Measurements from ENCODE around the gene OVAAL.
A peak's percentile ranks its signal among the peaks of the same experiment; 100 is the strongest.

OVAAL gene

DNA sequence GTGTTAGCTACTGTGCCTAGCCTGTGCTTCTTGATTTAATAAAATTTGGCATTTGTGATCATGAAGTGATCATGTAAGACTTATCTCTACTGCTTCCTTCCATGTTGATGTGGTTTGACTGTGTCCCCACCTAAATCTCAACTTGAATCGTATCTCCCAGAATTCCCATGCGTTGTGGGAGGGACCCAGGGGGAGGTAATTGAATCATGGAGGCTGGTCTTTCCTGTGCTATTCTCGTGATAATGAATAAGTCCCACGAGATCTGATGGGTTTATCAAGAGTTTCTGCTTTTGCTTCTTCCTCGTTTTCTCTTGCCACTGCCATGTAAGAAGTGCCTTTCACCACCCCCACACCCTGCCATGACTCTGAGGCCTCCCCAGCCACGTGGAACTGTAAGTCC lies at the start of gene OVAAL:
Gene OVAAL (plus strand): TSS at position 301 of the 400 bp plus-strand sequence.
- DNase-seq (ENCODE audit: low read depth), result no peak
- TF ChIP-seq, protein P1, sequence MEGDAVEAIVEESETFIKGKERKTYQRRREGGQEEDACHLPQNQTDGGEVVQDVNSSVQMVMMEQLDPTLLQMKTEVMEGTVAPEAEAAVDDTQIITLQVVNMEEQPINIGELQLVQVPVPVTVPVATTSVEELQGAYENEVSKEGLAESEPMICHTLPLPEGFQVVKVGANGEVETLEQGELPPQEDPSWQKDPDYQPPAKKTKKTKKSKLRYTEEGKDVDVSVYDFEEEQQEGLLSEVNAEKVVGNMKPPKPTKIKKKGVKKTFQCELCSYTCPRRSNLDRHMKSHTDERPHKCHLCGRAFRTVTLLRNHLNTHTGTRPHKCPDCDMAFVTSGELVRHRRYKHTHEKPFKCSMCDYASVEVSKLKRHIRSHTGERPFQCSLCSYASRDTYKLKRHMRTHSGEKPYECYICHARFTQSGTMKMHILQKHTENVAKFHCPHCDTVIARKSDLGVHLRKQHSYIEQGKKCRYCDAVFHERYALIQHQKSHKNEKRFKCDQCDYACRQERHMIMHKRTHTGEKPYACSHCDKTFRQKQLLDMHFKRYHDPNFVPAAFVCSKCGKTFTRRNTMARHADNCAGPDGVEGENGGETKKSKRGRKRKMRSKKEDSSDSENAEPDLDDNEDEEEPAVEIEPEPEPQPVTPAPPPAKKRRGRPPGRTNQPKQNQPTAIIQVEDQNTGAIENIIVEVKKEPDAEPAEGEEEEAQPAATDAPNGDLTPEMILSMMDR (conservative IDR thresholded peaks at IDR 0.05; ENCODE audit: control insufficient read depth, insufficient read depth, low read depth, low read length), result no peak
- H3K4me3 ChIP-seq (ENCODE audit: control insufficient read depth, low read depth, low read length), result no peak within 1 kb of the TSS

DNA sequence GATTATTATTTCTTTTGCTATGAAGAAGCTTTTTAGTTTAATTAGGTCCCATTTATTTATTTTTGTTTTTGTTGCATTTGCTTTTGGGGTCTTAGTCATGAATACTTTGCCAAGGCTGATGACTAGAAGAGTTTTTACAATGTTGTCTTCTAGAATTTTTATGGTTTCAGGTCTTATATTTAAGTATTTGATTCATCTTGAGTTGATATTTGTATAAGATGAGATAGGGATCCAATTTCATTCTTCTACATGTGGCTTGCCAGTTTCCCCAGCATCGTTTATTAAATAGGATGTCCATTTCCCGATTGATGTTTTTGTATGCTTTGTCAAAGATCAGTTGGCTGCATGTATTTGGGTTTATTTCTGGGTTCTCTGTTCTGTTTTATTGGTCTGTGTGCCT lies 47.9 kb upstream of the OVAAL start:
- TF ChIP-seq, protein P1 (conservative IDR thresholded peaks at IDR 0.05; ENCODE audit: control insufficient read depth, insufficient read depth, low read depth, low read length), result no peak
- no peak overlapping the region for H3K4me3 ChIP-seq (ENCODE audit: control insufficient read depth, low read depth, low read length)
- DNase-seq (ENCODE audit: low read depth), result no peak

DNA sequence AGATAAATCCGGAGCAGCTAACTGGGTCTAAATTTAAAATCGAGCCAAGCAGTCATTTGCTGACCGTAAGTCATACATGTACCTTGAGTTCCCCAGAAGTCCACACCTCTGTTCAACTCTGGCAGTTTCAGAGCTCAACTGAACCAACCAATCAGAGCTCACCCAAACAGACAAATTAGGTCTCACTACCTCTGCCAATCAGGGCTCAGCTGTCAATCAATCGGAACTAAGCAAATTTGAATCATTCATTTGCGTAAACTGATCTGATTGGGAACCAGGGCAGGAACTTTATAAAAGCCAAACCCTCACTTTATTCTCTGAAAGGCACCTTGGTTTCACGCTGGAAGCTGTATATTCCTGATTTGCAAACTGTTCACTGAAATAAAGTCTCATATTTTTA lies 45.2 kb upstream of the OVAAL start:
- H3K4me3 ChIP-seq (ENCODE audit: control insufficient read depth, low read depth, low read length), result no peak overlapping the region
- no peak for DNase-seq (ENCODE audit: low read depth)
- TF ChIP-seq, protein P1 (conservative IDR thresholded peaks at IDR 0.05; ENCODE audit: control insufficient read depth, insufficient read depth, low read depth, low read length), result no peak

DNA sequence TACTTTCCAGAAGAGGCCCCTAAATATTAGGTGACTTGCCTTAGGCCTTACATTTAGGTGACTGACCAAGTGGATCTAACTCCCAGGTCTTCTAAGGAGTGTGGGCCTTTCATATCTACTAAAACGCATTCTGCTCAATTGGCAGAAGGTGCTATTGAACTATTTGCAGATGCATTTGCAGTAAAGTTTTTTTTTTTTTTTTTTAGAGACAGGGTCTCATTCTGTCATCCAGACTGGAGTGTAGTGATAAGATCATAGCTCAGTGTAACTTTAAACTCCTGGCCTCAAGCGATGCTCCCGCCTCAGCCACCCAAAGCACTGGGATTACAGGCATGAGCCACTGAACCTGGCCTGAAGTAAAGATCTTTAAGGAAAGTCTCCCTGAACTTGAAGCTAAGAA lies 43.4 kb upstream of the OVAAL start:
- TF ChIP-seq, protein P1 (conservative IDR thresholded peaks at IDR 0.05; ENCODE audit: control insufficient read depth, insufficient read depth, low read depth, low read length), result no peak
- H3K4me3 ChIP-seq (ENCODE audit: control insufficient read depth, low read depth, low read length), result no peak overlapping the region
- no peak for DNase-seq (ENCODE audit: low read depth)

DNA sequence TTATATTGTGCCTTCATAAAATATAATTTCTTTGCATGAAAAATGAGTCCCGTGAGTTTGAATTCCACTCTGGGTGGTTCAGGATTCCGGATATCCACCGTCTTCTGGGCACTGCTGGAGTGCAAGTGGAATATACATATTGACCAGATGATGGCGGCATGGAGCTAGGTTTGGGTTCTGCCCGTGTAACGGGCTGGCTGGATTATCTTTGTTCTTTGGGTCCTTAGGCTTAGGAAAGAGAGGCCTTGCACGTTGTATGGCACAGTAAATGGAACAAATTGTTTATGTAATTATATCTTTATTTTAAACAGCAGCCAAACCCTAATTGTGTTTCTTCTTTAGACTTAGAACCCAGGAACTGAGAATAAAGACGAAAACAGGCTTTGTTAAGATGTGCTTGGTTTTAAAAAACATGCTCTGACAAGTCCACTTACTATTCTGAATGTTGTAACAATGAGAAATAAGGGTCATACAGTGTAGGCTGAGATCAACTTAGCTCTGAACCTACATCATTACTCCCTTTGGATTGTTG lies 42.8 kb upstream of the OVAAL start:
- H3K4me3 ChIP-seq (ENCODE audit: control insufficient read depth, low read depth, low read length), result no peak overlapping the region
- TF ChIP-seq, protein P1 (conservative IDR thresholded peaks at IDR 0.05; ENCODE audit: control insufficient read depth, insufficient read depth, low read depth, low read length), result peak; percentile 92
- peak; percentile 85 for DNase-seq (ENCODE audit: low read depth)

DNA sequence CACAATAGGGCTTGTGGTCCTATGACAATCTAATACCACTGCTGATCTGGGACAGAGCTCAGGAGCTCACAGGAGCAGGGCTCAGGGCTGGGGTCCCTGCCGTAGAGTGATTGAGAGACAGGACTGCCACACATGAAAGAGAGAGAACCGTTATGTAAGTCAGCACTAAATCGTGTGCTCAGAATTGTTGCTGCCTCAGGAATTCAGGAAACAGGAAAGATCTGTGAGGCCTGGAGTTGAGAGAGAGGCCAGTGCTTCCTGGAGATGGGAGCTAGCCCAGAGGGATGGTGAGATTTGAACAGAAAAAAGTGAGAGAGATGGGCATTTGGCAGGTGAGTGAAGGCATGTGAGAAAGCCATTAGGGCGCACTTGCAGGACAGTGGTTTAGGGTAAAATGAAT lies 38.9 kb upstream of the OVAAL start:
- DNase-seq (ENCODE audit: low read depth), result no peak
- TF ChIP-seq, protein P1 (conservative IDR thresholded peaks at IDR 0.05; ENCODE audit: control insufficient read depth, insufficient read depth, low read depth, low read length), result no peak
- no peak overlapping the region for H3K4me3 ChIP-seq (ENCODE audit: control insufficient read depth, low read depth, low read length)

Data from fibroblast of mammary gland (primary cell).